Liver (tissue), 9 donors: Measurements from ENCODE around the gene COL21A1. TPM values are rescaled to one million over a fixed set of nuclear protein-coding genes. Genes with fewer than 3 reads are reported as not detected.

Experiments
- DNase-seq: peaks from one replicate; pipeline ENCODE4 v3.0.0-alpha.2; 2017; ENCODE audit warnings: low spot score
- H3K27ac ChIP-seq, 2 donors: one replicate each; pipeline ENCODE4 v1.7.0; 2013; ENCODE audit warnings: inconsistent platforms in 2 of 2, low read length in 2 of 2, control low read depth in 1 of 2, low read depth in 1 of 2, mild to moderate bottlenecking in 1 of 2
- H3K27me3 ChIP-seq, 4 donors: one replicate each; pipeline versions ENCODE4 v1.6.1 to v1.7.0; 2013; ENCODE audit warnings: low read length in 3 of 4, inconsistent platforms in 1 of 4, mild to moderate bottlenecking in 1 of 4, moderate library complexity in 1 of 4; ENCODE audit not compliant: control insufficient read depth in 4 of 4, insufficient read depth in 4 of 4
- H3K36me3 ChIP-seq, 4 donors: one replicate each; pipeline versions ENCODE4 v1.6.1 to v1.7.0; 2013; ENCODE audit warnings: low read length in 3 of 4, mild to moderate bottlenecking in 3 of 4, low read depth in 1 of 4, moderate library complexity in 1 of 4; ENCODE audit not compliant: control insufficient read depth in 4 of 4, insufficient read depth in 3 of 4
- H3K4me1 ChIP-seq, 4 donors: one replicate each; pipeline versions ENCODE4 v1.6.1 to v1.7.0; 2013; ENCODE audit warnings: low read length in 3 of 4, mild to moderate bottlenecking in 3 of 4, moderate library complexity in 1 of 4; ENCODE audit not compliant: control insufficient read depth in 4 of 4, insufficient read depth in 4 of 4
- H3K4me3 ChIP-seq, 3 donors: one replicate each; pipeline versions ENCODE4 v1.6.1 to v1.7.0; 2013; ENCODE audit warnings: low read length in 3 of 3, control low read depth in 1 of 3, low read depth in 1 of 3, mild to moderate bottlenecking in 1 of 3
- H3K9ac ChIP-seq, 2 donors: one replicate each; pipeline ENCODE4 v1.7.0; 2013; ENCODE audit warnings: low read length in 2 of 2, mild to moderate bottlenecking in 2 of 2, moderate library complexity in 2 of 2, control low read depth in 1 of 2, low read depth in 1 of 2
- H3K9me3 ChIP-seq, 4 donors: one replicate each; pipeline versions ENCODE4 v1.6.1 to v1.7.0; 2013; ENCODE audit warnings: low read length in 3 of 4; ENCODE audit not compliant: control insufficient read depth in 4 of 4
- EGR1 ChIP-seq, 2 donors: IDR thresholded peaks; 2 replicates each; pipeline ENCODE4 v1.6.1; 2016 to 2018; ENCODE audit warnings: antibody characterized with exemption in 2 of 2, low read depth in 2 of 2
- FOXA2 ChIP-seq: IDR thresholded peaks from 2 replicates; pipeline ENCODE4 v1.6.1; 2016; ENCODE audit warnings: antibody characterized with exemption
- GABPA ChIP-seq, 2 donors: IDR thresholded peaks in 1 of 2; conservative IDR thresholded peaks in 1 of 2; 2 replicates each; pipeline ENCODE4 v1.6.1; 2016; ENCODE audit warnings: antibody characterized with exemption in 2 of 2, mild to moderate bottlenecking in 1 of 2, moderate library complexity in 1 of 2
- HNF4A ChIP-seq, 2 donors: conservative IDR thresholded peaks; 2 replicates each; pipeline ENCODE4 v1.6.1; 2016; ENCODE audit warnings: antibody characterized with exemption in 2 of 2, mild to moderate bottlenecking in 2 of 2
- HNF4G ChIP-seq: IDR thresholded peaks from 2 replicates; pipeline ENCODE4 v1.6.1; 2016; ENCODE audit warnings: antibody characterized with exemption
- NR2F2 ChIP-seq: IDR thresholded peaks from 2 replicates; pipeline ENCODE4 v1.6.1; 2016; ENCODE audit warnings: antibody characterized with exemption
- RAD21 ChIP-seq, 2 donors: IDR thresholded peaks; 2 replicates each; pipeline ENCODE4 v1.6.1; 2016; ENCODE audit warnings: antibody characterized with exemption in 2 of 2, mild to moderate bottlenecking in 2 of 2
- RXRA ChIP-seq, 2 donors: IDR thresholded peaks; 2 replicates each; pipeline ENCODE4 v1.6.1; 2017 to 2018; ENCODE audit warnings: antibody characterized with exemption in 2 of 2, mild to moderate bottlenecking in 1 of 2
- SP1 ChIP-seq: IDR thresholded peaks from 2 replicates; pipeline ENCODE4 v1.6.1; 2018; ENCODE audit warnings: antibody characterized with exemption, mild to moderate bottlenecking
- TAF1 ChIP-seq: conservative IDR thresholded peaks from 2 replicates; pipeline ENCODE4 v1.6.1; 2016; ENCODE audit warnings: antibody characterized with exemption, mild to moderate bottlenecking
- YY1 ChIP-seq: IDR thresholded peaks from 2 replicates; pipeline ENCODE4 v1.6.1; 2016; ENCODE audit warnings: antibody characterized with exemption, mild to moderate bottlenecking
- WGBS: extraction: QIAGEN DNeasy Blood & Tissue Kit; methylation state at CpG from one replicate; pipeline ENCODE4 v1.1.7; 2013; 5-methylcytosine and 5-hydroxymethylcytosine counted together
- polyA plus RNA-seq, 2 donors: library from polyadenylated mRNA; stranded (reverse) in 1 of 2; unstranded in 1 of 2; fragments of 200-250 nt in 1 of 2; fragments of >200 nt in 1 of 2; fragmentation: Nextera tagmentation in 1 of 2; extraction: Ambion mirVana in 1 of 2; gene quantifications; one replicate each; pipeline versions ENCODE4 v1.2.1 to v1.2.3, GENCODE V29; 2013 to 2015
- total RNA-seq, 2 donors: library from RNA; depleted of rRNA; stranded (reverse); fragments of >200 nt; gene quantifications; one replicate each; pipeline ENCODE4 v1.2.3, GENCODE V29; 2014
- TF ChIP-seq, protein P1 (sequence below): IDR thresholded peaks from 2 replicates; pipeline ENCODE4 v1.6.1; 2016; ENCODE audit warnings: antibody characterized with exemption, mild to moderate bottlenecking
- TF ChIP-seq, protein P2 (sequence below): IDR thresholded peaks from 2 replicates; pipeline ENCODE4 v1.6.1; 2016; ENCODE audit warnings: antibody characterized with exemption
- TF ChIP-seq, protein P3 (sequence below): IDR thresholded peaks from 2 replicates; pipeline ENCODE4 v1.6.1; 2016; ENCODE audit warnings: antibody characterized with exemption
- TF ChIP-seq, protein P4 (sequence below): IDR thresholded peaks from 2 replicates; pipeline ENCODE4 v1.6.1; 2016; ENCODE audit warnings: antibody characterized with exemption
- TF ChIP-seq, protein P5 (sequence below): fragments of 150-350 bp; IDR thresholded peaks from 2 replicates; pipeline ENCODE4 v1.5.1; 2017; ENCODE audit warnings: improper control_type of control experiment, low read depth, low read length; ENCODE audit not compliant: missing input control
- donor health status: healthy.
- donor health status: healthy.
- donor health status: healthy.
- donor health status: healthy.
- donor health status: healthy.

COL21A1 gene
- total and polyA plus RNA-seq, 4 donors = 0.48 to 1.3 (median 0.52) TPM

DNA sequence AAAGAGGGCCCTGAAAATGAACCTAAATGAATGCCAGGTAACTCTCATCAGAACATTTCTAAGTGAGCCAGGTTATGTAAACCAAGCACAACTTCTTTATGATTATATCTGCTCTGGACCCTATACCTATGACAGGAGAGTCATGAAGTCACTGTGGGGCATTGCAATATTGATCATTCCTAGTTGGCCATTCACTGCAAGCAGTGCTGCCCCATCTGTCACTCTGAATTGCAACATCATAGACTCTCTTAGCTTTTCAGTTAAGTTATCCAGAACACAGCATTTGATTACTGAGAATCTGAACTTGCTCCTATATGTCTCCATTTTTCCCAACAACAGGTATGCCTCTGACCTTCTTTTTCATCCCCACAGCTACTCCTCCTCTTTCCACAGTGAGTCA is 3.3 kb downstream of the COL21A1 start:
- H3K9ac ChIP-seq = no peak overlapping the region
- H3K4me1 ChIP-seq = peaks cover 0 to 25% (median 11%) of the 10 kb centered on the region in 4 donors
- no peak for DNase-seq
- H3K36me3 ChIP-seq = no peaks in the 10 kb centered on the region
- TF ChIP-seq HNF4A (conservative IDR thresholded peaks at IDR 0.05) (peak in 1 of 2 donors; percentile 9), EGR1 (IDR thresholded peaks at IDR 0.05; ENCODE audit: low read depth in 2 of 2) (no peak)
- peaks cover 0 to 7% (median 0%) of the 10 kb centered on the region in 4 donors for H3K27me3 ChIP-seq
- H3K27ac ChIP-seq = no peak overlapping the region
- no peaks in the 10 kb centered on the region for H3K9me3 ChIP-seq
- H3K4me3 ChIP-seq = no peak overlapping the region

DNA sequence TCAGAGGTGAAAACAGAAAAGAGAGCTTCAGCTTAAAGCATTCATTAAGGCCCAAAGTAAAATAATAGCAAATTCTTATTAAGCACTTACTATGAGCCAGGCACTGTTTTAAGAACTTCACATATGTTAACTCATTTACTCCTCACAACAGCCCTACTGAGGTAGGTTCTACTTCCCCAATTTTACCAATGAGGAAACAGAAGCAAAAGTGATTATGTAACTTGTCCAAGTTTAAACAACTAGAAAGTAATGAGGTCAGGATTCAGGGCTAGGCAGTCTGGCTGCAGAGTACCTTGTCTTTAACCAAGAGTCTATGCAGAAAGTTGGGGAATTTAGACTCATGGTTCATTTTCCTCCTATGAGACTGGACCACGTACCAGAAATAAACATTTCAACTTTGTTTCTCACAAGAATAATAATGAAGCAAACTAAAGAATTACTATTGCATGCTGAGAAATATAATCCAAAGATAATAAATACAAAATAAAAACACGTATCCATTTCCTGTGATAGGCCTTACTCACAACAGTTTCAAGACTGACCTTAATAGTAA is 3.8 kb downstream of the COL21A1 start:
- peaks cover 0 to 7% (median 0%) of the 10 kb centered on the region in 4 donors for H3K27me3 ChIP-seq
- 79% methylated on average over 2 of the region's 2 CpGs for WGBS
- no peak overlapping the region for H3K4me3 ChIP-seq
- no peak for DNase-seq
- H3K4me1 ChIP-seq = peaks cover 0 to 25% (median 11%) of the 10 kb centered on the region in 4 donors
- no peak overlapping the region for H3K27ac ChIP-seq
- no peaks in the 10 kb centered on the region for H3K36me3 ChIP-seq
- no peaks in the 10 kb centered on the region for H3K9me3 ChIP-seq
- H3K9ac ChIP-seq = no peak overlapping the region
- TF ChIP-seq, protein P1, sequence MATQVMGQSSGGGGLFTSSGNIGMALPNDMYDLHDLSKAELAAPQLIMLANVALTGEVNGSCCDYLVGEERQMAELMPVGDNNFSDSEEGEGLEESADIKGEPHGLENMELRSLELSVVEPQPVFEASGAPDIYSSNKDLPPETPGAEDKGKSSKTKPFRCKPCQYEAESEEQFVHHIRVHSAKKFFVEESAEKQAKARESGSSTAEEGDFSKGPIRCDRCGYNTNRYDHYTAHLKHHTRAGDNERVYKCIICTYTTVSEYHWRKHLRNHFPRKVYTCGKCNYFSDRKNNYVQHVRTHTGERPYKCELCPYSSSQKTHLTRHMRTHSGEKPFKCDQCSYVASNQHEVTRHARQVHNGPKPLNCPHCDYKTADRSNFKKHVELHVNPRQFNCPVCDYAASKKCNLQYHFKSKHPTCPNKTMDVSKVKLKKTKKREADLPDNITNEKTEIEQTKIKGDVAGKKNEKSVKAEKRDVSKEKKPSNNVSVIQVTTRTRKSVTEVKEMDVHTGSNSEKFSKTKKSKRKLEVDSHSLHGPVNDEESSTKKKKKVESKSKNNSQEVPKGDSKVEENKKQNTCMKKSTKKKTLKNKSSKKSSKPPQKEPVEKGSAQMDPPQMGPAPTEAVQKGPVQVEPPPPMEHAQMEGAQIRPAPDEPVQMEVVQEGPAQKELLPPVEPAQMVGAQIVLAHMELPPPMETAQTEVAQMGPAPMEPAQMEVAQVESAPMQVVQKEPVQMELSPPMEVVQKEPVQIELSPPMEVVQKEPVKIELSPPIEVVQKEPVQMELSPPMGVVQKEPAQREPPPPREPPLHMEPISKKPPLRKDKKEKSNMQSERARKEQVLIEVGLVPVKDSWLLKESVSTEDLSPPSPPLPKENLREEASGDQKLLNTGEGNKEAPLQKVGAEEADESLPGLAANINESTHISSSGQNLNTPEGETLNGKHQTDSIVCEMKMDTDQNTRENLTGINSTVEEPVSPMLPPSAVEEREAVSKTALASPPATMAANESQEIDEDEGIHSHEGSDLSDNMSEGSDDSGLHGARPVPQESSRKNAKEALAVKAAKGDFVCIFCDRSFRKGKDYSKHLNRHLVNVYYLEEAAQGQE = no peak
- TF ChIP-seq, protein P2, sequence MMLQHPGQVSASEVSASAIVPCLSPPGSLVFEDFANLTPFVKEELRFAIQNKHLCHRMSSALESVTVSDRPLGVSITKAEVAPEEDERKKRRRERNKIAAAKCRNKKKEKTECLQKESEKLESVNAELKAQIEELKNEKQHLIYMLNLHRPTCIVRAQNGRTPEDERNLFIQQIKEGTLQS = no peak
- TF ChIP-seq FOXA2 (no peak), TAF1 (no peak), YY1 (no peak), GABPA (IDR thresholded peaks at IDR 0.05 in 1 of 2, conservative IDR thresholded peaks at IDR 0.05 in 1 of 2) (no peak), NR2F2 (no peak), SP1 (no peak), EGR1 (IDR thresholded peaks at IDR 0.05; ENCODE audit: low read depth in 2 of 2) (no peak), RXRA (IDR thresholded peaks at IDR 0.05) (no peak), HNF4A (conservative IDR thresholded peaks at IDR 0.05) (no peak), HNF4G (no peak), RAD21 (IDR thresholded peaks at IDR 0.05) (no peak)
- TF ChIP-seq, protein P3, sequence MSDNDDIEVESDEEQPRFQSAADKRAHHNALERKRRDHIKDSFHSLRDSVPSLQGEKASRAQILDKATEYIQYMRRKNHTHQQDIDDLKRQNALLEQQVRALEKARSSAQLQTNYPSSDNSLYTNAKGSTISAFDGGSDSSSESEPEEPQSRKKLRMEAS = no peak
- TF ChIP-seq, protein P4, sequence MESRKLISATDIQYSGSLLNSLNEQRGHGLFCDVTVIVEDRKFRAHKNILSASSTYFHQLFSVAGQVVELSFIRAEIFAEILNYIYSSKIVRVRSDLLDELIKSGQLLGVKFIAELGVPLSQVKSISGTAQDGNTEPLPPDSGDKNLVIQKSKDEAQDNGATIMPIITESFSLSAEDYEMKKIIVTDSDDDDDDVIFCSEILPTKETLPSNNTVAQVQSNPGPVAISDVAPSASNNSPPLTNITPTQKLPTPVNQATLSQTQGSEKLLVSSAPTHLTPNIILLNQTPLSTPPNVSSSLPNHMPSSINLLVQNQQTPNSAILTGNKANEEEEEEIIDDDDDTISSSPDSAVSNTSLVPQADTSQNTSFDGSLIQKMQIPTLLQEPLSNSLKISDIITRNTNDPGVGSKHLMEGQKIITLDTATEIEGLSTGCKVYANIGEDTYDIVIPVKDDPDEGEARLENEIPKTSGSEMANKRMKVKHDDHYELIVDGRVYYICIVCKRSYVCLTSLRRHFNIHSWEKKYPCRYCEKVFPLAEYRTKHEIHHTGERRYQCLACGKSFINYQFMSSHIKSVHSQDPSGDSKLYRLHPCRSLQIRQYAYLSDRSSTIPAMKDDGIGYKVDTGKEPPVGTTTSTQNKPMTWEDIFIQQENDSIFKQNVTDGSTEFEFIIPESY = no peak
- TF ChIP-seq, protein P5, sequence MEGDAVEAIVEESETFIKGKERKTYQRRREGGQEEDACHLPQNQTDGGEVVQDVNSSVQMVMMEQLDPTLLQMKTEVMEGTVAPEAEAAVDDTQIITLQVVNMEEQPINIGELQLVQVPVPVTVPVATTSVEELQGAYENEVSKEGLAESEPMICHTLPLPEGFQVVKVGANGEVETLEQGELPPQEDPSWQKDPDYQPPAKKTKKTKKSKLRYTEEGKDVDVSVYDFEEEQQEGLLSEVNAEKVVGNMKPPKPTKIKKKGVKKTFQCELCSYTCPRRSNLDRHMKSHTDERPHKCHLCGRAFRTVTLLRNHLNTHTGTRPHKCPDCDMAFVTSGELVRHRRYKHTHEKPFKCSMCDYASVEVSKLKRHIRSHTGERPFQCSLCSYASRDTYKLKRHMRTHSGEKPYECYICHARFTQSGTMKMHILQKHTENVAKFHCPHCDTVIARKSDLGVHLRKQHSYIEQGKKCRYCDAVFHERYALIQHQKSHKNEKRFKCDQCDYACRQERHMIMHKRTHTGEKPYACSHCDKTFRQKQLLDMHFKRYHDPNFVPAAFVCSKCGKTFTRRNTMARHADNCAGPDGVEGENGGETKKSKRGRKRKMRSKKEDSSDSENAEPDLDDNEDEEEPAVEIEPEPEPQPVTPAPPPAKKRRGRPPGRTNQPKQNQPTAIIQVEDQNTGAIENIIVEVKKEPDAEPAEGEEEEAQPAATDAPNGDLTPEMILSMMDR = no peak
